ENCODE measurements around the gene TCFL5.
"Not testable (repeated sequence)": the region's sequence is repeated elsewhere in the genome, so short reads cannot be mapped to it uniquely, and the experiment has no call there.

The TCFL5 gene

GRCh38 chr20:62855120-62855519 is 6.5 kb downstream of the TCFL5 start:
- H3K27me3 ChIP-seq (replicated peaks; ENCODE audit: control insufficient read depth, insufficient read depth, low read length, poor library complexity, severe bottlenecking): no peaks in the 10 kb centered on the region
- peaks cover 2% of the 10 kb centered on the region for H3K4me1 ChIP-seq (ENCODE audit: control insufficient read depth, insufficient read depth, low read length, poor library complexity, severe bottlenecking)
- no peak overlapping the region for H3K4me3 ChIP-seq (ENCODE audit: insufficient read depth, low read depth, low read length, poor library complexity, severe bottlenecking)
- DNase-seq: no peak
- peaks cover 7% of the 10 kb centered on the region for H3K36me3 ChIP-seq (ENCODE audit: control insufficient read depth, insufficient read depth, low read length)
- H3K27ac ChIP-seq (ENCODE audit: insufficient read depth, low read length, poor library complexity, severe bottlenecking): no peak overlapping the region
- no peaks in the 10 kb centered on the region for H3K9me3 ChIP-seq (ENCODE audit: control insufficient read depth, low read length)

DNA sequence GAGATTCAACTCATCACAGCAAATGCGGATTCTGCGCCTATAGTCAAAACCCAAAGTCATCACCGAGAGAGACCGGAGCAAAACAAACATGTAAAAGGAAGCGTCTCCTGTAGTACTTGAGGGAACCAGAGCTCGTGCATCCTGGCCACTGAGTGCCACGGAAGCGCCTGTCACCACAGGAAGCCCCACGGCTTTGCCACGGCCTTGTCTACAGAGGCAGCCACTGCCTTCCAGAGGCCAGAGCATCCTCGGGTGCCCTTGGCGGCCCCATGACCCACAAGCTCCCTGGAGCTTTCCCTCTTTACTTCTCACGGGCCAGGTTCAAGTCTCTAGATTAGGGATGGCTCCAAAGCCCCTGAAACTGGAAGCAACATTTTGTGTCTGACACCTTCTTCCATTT is 7.5 kb downstream of the TCFL5 start:
- no peak for DNase-seq
- H3K36me3 ChIP-seq (ENCODE audit: control insufficient read depth, insufficient read depth, low read length): peaks cover 7% of the 10 kb centered on the region
- H3K27ac ChIP-seq (ENCODE audit: insufficient read depth, low read length, poor library complexity, severe bottlenecking): no peak overlapping the region
- no peaks in the 10 kb centered on the region for H3K9me3 ChIP-seq (ENCODE audit: control insufficient read depth, low read length)
- H3K4me1 ChIP-seq (ENCODE audit: control insufficient read depth, insufficient read depth, low read length, poor library complexity, severe bottlenecking): no peaks in the 10 kb centered on the region
- H3K4me3 ChIP-seq (ENCODE audit: insufficient read depth, low read depth, low read length, poor library complexity, severe bottlenecking): no peak overlapping the region
- H3K27me3 ChIP-seq (replicated peaks; ENCODE audit: control insufficient read depth, insufficient read depth, low read length, poor library complexity, severe bottlenecking): no peaks in the 10 kb centered on the region

DNA sequence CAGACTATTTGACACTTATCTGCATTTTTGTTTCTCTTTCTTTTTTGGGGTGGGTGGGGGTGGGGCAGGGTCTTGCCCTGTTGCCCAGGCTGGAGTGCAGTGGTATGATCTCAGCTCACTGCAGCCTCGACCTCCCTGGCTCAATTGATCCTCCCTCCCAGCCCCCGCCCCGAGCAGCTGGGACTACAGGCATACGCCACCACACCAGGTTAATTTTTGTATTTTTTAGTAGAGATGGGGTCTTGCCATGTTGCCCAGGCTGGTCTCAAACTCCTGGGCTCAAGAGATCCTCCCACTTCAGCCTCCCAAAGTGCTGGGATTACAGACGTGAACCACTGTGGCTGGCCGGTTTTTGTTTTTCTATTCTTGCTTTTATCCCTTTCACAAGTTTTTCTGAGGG is 8.3 kb downstream of the TCFL5 start:
- H3K9me3 ChIP-seq (ENCODE audit: control insufficient read depth, low read length); H3K4me1 ChIP-seq (ENCODE audit: control insufficient read depth, insufficient read depth, low read length, poor library complexity, severe bottlenecking); H3K36me3 ChIP-seq (ENCODE audit: control insufficient read depth, insufficient read depth, low read length); H3K27ac ChIP-seq (ENCODE audit: insufficient read depth, low read length, poor library complexity, severe bottlenecking); H3K4me3 ChIP-seq (ENCODE audit: insufficient read depth, low read depth, low read length, poor library complexity, severe bottlenecking); DNase-seq; H3K27me3 ChIP-seq (replicated peaks; ENCODE audit: control insufficient read depth, insufficient read depth, low read length, poor library complexity, severe bottlenecking): not testable (repeated sequence)

DNA sequence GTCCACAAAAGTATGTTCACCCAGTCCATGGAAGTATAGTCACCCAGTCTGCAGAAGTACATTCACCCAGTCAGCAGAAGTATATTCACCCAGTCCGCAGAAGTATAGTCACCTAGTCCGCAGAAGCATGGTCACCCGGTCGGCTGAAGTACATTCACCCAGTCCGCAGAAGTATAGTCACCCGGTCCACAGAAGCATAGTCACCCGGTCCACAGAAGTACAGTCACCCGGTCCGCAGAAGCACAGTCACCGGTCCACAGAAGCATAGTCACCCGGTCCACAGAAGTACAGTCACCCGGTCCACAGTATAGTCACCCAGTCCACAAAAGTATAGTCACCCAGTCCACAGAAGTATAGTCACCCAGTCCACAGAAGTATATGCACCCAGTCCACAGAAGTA is 8.8 kb downstream of the TCFL5 start:
- no peaks in the 10 kb centered on the region for H3K27me3 ChIP-seq (replicated peaks; ENCODE audit: control insufficient read depth, insufficient read depth, low read length, poor library complexity, severe bottlenecking)
- H3K4me3 ChIP-seq (ENCODE audit: insufficient read depth, low read depth, low read length, poor library complexity, severe bottlenecking): no peak overlapping the region
- H3K9me3 ChIP-seq (ENCODE audit: control insufficient read depth, low read length): no peaks in the 10 kb centered on the region
- H3K4me1 ChIP-seq (ENCODE audit: control insufficient read depth, insufficient read depth, low read length, poor library complexity, severe bottlenecking): no peaks in the 10 kb centered on the region
- no peak for DNase-seq
- H3K27ac ChIP-seq (ENCODE audit: insufficient read depth, low read length, poor library complexity, severe bottlenecking): no peak overlapping the region
- peaks cover 7% of the 10 kb centered on the region for H3K36me3 ChIP-seq (ENCODE audit: control insufficient read depth, insufficient read depth, low read length)

DNA sequence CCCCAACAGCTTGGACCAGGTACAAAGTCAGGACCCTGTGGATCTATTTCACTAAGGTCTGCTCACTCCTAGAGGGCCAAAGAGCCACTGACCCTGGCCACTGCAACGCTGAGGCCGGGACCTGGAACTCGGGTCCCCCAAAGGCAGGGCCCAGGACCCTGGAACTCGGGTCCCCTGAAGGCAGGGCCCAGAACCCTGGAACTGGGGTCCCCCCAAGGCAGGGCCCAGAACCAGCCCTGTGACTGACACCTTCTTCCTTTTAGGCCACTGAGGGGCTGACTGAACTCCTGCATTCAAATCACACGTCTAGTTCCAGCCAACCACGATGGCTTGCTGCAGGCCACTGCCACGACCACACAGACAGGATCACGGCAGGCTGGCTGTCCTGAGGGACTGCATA is 9.4 kb downstream of the TCFL5 start:
- Histone ChIP-seq H3K4me3 (ENCODE audit: insufficient read depth, low read depth, low read length, poor library complexity, severe bottlenecking) (no peak overlapping the region), H3K4me1 (ENCODE audit: control insufficient read depth, insufficient read depth, low read length, poor library complexity, severe bottlenecking) (no peaks in the 10 kb centered on the region), H3K27ac (ENCODE audit: insufficient read depth, low read length, poor library complexity, severe bottlenecking) (no peak overlapping the region), H3K27me3 (replicated peaks; ENCODE audit: control insufficient read depth, insufficient read depth, low read length, poor library complexity, severe bottlenecking) (no peaks in the 10 kb centered on the region), H3K36me3 (ENCODE audit: control insufficient read depth, insufficient read depth, low read length) (peaks cover 7% of the 10 kb centered on the region), H3K9me3 (ENCODE audit: control insufficient read depth, low read length) (no peaks in the 10 kb centered on the region)
- DNase-seq: no peak

DNA sequence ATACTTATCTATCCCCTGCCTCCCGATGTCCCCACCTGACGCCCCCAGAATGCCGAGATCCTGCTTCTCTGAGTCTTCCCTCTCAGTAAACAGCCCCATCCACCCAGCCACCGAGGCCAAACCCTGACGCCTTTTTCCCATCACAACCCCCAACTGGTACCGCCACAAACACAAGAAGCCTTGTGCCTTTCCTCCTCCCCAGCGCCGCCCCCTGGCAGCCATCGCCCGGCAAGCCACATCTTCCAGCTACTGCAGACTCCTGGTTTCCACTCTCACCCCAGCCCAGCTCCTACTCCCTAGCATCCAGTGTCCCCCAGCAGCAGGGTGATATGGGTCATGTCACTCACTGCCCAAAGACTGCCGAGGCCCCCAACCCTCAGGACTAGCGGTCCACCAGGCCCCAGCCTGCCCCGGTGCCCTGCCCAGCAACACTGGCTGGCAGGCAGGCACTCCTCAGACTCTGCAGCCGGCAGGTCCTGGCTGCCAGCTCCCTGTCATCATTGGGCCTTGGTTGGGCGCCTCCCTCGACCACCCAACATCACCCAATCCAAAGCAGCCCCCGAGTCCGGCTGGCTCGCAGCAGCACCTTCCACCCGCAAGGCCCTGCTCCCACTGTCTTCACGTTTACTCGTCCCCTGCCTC is 11.2 kb downstream of the TCFL5 start:
- Histone ChIP-seq H3K27me3 (replicated peaks; ENCODE audit: control insufficient read depth, insufficient read depth, low read length, poor library complexity, severe bottlenecking) (no peaks in the 10 kb centered on the region), H3K9me3 (ENCODE audit: control insufficient read depth, low read length) (no peaks in the 10 kb centered on the region), H3K4me1 (ENCODE audit: control insufficient read depth, insufficient read depth, low read length, poor library complexity, severe bottlenecking) (no peaks in the 10 kb centered on the region), H3K4me3 (ENCODE audit: insufficient read depth, low read depth, low read length, poor library complexity, severe bottlenecking) (no peak overlapping the region), H3K27ac (ENCODE audit: insufficient read depth, low read length, poor library complexity, severe bottlenecking) (no peak overlapping the region), H3K36me3 (ENCODE audit: control insufficient read depth, insufficient read depth, low read length) (peaks cover 7% of the 10 kb centered on the region)
- DNase-seq: no peak

GRCh38 chr20:62849431-62849830 is 12.2 kb downstream of the TCFL5 start:
- Histone ChIP-seq H3K27ac (ENCODE audit: insufficient read depth, low read length, poor library complexity, severe bottlenecking) (no peak overlapping the region), H3K4me1 (ENCODE audit: control insufficient read depth, insufficient read depth, low read length, poor library complexity, severe bottlenecking) (no peaks in the 10 kb centered on the region), H3K36me3 (ENCODE audit: control insufficient read depth, insufficient read depth, low read length) (peaks cover 7% of the 10 kb centered on the region), H3K27me3 (replicated peaks; ENCODE audit: control insufficient read depth, insufficient read depth, low read length, poor library complexity, severe bottlenecking) (no peaks in the 10 kb centered on the region), H3K4me3 (ENCODE audit: insufficient read depth, low read depth, low read length, poor library complexity, severe bottlenecking) (no peak overlapping the region), H3K9me3 (ENCODE audit: control insufficient read depth, low read length) (no peaks in the 10 kb centered on the region)
- no peak for DNase-seq

- H3K4me1 ChIP-seq (ENCODE audit: control insufficient read depth, insufficient read depth, low read length, poor library complexity, severe bottlenecking); H3K27me3 ChIP-seq (replicated peaks; ENCODE audit: control insufficient read depth, insufficient read depth, low read length, poor library complexity, severe bottlenecking); H3K36me3 ChIP-seq (ENCODE audit: control insufficient read depth, insufficient read depth, low read length); DNase-seq; H3K27ac ChIP-seq (ENCODE audit: insufficient read depth, low read length, poor library complexity, severe bottlenecking); H3K9me3 ChIP-seq (ENCODE audit: control insufficient read depth, low read length); H3K4me3 ChIP-seq (ENCODE audit: insufficient read depth, low read depth, low read length, poor library complexity, severe bottlenecking): not testable (repeated sequence)
Observed at GRCh38 chr20:62848917-62849316, 12.7 kb downstream of the TCFL5 start.

DNA sequence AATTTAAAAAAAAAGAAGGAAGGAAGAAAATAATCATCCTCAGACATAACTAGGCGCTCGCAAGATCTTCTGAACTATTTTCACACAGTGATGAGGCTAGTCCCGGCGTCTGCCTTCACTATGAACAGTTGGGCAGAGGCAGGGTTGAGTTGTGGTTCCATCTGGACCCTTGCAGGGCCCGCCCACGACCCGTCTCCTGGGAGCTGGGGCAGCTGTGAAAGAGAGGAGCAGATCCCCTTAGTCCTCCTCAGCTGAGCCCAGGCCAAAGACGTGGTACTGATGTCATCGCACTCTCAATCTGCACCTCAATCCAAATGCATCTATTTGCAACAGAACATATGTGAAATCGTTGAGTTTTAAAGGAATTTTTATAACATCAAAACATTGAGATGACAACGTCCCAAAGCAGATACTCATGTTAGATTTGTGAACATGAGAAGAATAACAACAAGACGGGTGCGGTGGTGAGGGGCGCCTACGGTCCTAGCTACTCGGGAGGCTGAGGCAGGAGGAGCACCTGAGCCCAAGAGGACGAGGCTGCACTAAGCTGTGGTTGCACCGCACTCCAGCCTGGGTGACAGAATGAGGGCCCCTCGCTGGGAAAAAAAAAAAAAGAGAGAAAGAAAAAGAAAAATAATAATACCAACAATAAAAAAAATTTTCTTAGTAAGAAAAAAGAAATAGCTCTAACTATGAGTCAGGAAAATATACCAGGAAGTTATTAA is 15.3 kb downstream of the TCFL5 start:
- no peak overlapping the region for H3K4me3 ChIP-seq (ENCODE audit: insufficient read depth, low read depth, low read length, poor library complexity, severe bottlenecking)
- no peak for DNase-seq
- no peak overlapping the region for H3K27ac ChIP-seq (ENCODE audit: insufficient read depth, low read length, poor library complexity, severe bottlenecking)
- no peaks in the 10 kb centered on the region for H3K4me1 ChIP-seq (ENCODE audit: control insufficient read depth, insufficient read depth, low read length, poor library complexity, severe bottlenecking)
- H3K27me3 ChIP-seq (replicated peaks; ENCODE audit: control insufficient read depth, insufficient read depth, low read length, poor library complexity, severe bottlenecking): no peaks in the 10 kb centered on the region
- no peaks in the 10 kb centered on the region for H3K36me3 ChIP-seq (ENCODE audit: control insufficient read depth, insufficient read depth, low read length)
- H3K9me3 ChIP-seq (ENCODE audit: control insufficient read depth, low read length): no peaks in the 10 kb centered on the region

GRCh38 chr20:62845416-62846160 is 16.0 kb downstream of the TCFL5 start:
- no peak for DNase-seq
- H3K36me3 ChIP-seq (ENCODE audit: control insufficient read depth, insufficient read depth, low read length): no peaks in the 10 kb centered on the region
- no peaks in the 10 kb centered on the region for H3K27me3 ChIP-seq (replicated peaks; ENCODE audit: control insufficient read depth, insufficient read depth, low read length, poor library complexity, severe bottlenecking)
- no peaks in the 10 kb centered on the region for H3K4me1 ChIP-seq (ENCODE audit: control insufficient read depth, insufficient read depth, low read length, poor library complexity, severe bottlenecking)
- no peak overlapping the region for H3K4me3 ChIP-seq (ENCODE audit: insufficient read depth, low read depth, low read length, poor library complexity, severe bottlenecking)
- no peaks in the 10 kb centered on the region for H3K9me3 ChIP-seq (ENCODE audit: control insufficient read depth, low read length)
- H3K27ac ChIP-seq (ENCODE audit: insufficient read depth, low read length, poor library complexity, severe bottlenecking): no peak overlapping the region

All from effector memory CD4-positive, alpha-beta T cell (primary cell).